Measurements from ENCODE around the gene ARFIP2. TPM values are rescaled to one million over a fixed set of nuclear protein-coding genes. Genes with fewer than 3 reads are reported as not detected.

Gene ARFIP2
- total and polyA plus RNA-seq, 4 donors, result 16.2 to 42.0 (median 23.8) TPM

GRCh38 chr11:6476571-6476970 lies 4.6 kb downstream of the ARFIP2 start:
- Histone ChIP-seq H3K27me3 (ENCODE audit: control insufficient read depth in 4 of 4, insufficient read depth in 4 of 4, low read length in 3 of 4) (no peaks in the 10 kb centered on the region), H3K27ac (ENCODE audit: low read depth in 1 of 2, low read length in 2 of 2) (no peak overlapping the region), H3K4me3 (ENCODE audit: low read depth in 1 of 3, low read length in 3 of 3) (no peak overlapping the region), H3K36me3 (ENCODE audit: control insufficient read depth in 4 of 4, insufficient read depth in 3 of 4, low read depth in 1 of 4, low read length in 3 of 4) (peaks cover 3 to 30% (median 14%) of the 10 kb centered on the region in 4 donors), H3K4me1 (ENCODE audit: control insufficient read depth in 4 of 4, insufficient read depth in 4 of 4, low read length in 3 of 4) (peaks cover 5 to 49% (median 31%) of the 10 kb centered on the region in 4 donors), H3K9ac (ENCODE audit: low read depth in 1 of 2, low read length in 2 of 2) (no peak overlapping the region), H3K9me3 (ENCODE audit: control insufficient read depth in 4 of 4, low read length in 3 of 4) (no peaks in the 10 kb centered on the region)
- DNase-seq (ENCODE audit: low spot score), result no peak
- WGBS, result 97% methylated on average over 4 of the region's 4 CpGs
- TF ChIP-seq, protein P1, sequence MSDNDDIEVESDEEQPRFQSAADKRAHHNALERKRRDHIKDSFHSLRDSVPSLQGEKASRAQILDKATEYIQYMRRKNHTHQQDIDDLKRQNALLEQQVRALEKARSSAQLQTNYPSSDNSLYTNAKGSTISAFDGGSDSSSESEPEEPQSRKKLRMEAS (IDR thresholded peaks at IDR 0.05), result no peak
- TF ChIP-seq JUND (IDR thresholded peaks at IDR 0.05) (no peak), FOXA1 (IDR thresholded peaks at IDR 0.05) (no peak), ZBTB33 (IDR thresholded peaks at IDR 0.05) (no peak), ATF3 (IDR thresholded peaks at IDR 0.05) (no peak), RAD21 (IDR thresholded peaks at IDR 0.05) (no peak), GABPA (IDR thresholded peaks at IDR 0.05 in 1 of 2, conservative IDR thresholded peaks at IDR 0.05 in 1 of 2) (no peak), NR2F2 (IDR thresholded peaks at IDR 0.05) (no peak), TAF1 (conservative IDR thresholded peaks at IDR 0.05) (no peak), EGR1 (IDR thresholded peaks at IDR 0.05; ENCODE audit: low read depth in 2 of 2) (no peak), YY1 (IDR thresholded peaks at IDR 0.05) (no peak), HNF4G (IDR thresholded peaks at IDR 0.05) (no peak)

- no peak for DNase-seq (ENCODE audit: low spot score)
Observed at GRCh38 chr11:6475936-6476335, 5.2 kb downstream of the ARFIP2 start.

More at GRCh38 chr11:6475936-6476335, 5.2 kb downstream of the ARFIP2 start:
- Histone ChIP-seq H3K36me3 (ENCODE audit: control insufficient read depth in 4 of 4, insufficient read depth in 3 of 4, low read depth in 1 of 4, low read length in 3 of 4) (peaks cover 3 to 30% (median 14%) of the 10 kb centered on the region in 4 donors), H3K4me3 (ENCODE audit: low read depth in 1 of 3, low read length in 3 of 3) (no peak overlapping the region), H3K9me3 (ENCODE audit: control insufficient read depth in 4 of 4, low read length in 3 of 4) (no peaks in the 10 kb centered on the region), H3K27ac (ENCODE audit: low read depth in 1 of 2, low read length in 2 of 2) (no peak overlapping the region), H3K4me1 (ENCODE audit: control insufficient read depth in 4 of 4, insufficient read depth in 4 of 4, low read length in 3 of 4) (peaks cover 5 to 49% (median 31%) of the 10 kb centered on the region in 4 donors), H3K27me3 (ENCODE audit: control insufficient read depth in 4 of 4, insufficient read depth in 4 of 4, low read length in 3 of 4) (no peaks in the 10 kb centered on the region), H3K9ac (ENCODE audit: low read depth in 1 of 2, low read length in 2 of 2) (no peak overlapping the region)
- WGBS, result 65% methylated on average over 5 of the region's 5 CpGs
- TF ChIP-seq, protein P2, sequence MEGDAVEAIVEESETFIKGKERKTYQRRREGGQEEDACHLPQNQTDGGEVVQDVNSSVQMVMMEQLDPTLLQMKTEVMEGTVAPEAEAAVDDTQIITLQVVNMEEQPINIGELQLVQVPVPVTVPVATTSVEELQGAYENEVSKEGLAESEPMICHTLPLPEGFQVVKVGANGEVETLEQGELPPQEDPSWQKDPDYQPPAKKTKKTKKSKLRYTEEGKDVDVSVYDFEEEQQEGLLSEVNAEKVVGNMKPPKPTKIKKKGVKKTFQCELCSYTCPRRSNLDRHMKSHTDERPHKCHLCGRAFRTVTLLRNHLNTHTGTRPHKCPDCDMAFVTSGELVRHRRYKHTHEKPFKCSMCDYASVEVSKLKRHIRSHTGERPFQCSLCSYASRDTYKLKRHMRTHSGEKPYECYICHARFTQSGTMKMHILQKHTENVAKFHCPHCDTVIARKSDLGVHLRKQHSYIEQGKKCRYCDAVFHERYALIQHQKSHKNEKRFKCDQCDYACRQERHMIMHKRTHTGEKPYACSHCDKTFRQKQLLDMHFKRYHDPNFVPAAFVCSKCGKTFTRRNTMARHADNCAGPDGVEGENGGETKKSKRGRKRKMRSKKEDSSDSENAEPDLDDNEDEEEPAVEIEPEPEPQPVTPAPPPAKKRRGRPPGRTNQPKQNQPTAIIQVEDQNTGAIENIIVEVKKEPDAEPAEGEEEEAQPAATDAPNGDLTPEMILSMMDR (IDR thresholded peaks at IDR 0.05; ENCODE audit: low read depth, low read length, missing input control), result no peak
- no peak for TF ChIP-seq RXRA (IDR thresholded peaks at IDR 0.05)
- TF ChIP-seq ATF3 (IDR thresholded peaks at IDR 0.05), result no peak
- TF ChIP-seq RAD21 (IDR thresholded peaks at IDR 0.05), result no peak
- no peak for TF ChIP-seq TAF1 (conservative IDR thresholded peaks at IDR 0.05)
- no peak for TF ChIP-seq EGR1 (IDR thresholded peaks at IDR 0.05; ENCODE audit: low read depth in 2 of 2)
- no peak for TF ChIP-seq FOXA1 (IDR thresholded peaks at IDR 0.05)
- TF ChIP-seq, protein P1 (IDR thresholded peaks at IDR 0.05), result no peak
- TF ChIP-seq ZBTB33 (IDR thresholded peaks at IDR 0.05), result no peak
- TF ChIP-seq HNF4A (conservative IDR thresholded peaks at IDR 0.05), result no peak
- TF ChIP-seq YY1 (IDR thresholded peaks at IDR 0.05), result no peak
- no peak for TF ChIP-seq NR2F2 (IDR thresholded peaks at IDR 0.05)
- no peak for TF ChIP-seq JUND (IDR thresholded peaks at IDR 0.05)
- no peak for TF ChIP-seq HNF4G (IDR thresholded peaks at IDR 0.05)
- TF ChIP-seq REST (IDR thresholded peaks at IDR 0.05), result no peak
